Common myeloid progenitor, CD34-positive (primary cell): ENCODE data around the gene FOXP4.

Experiments used
- CTCF ChIA-PET: fragments of 350-600 bp; sonication (Branson Sonifier 250); formaldehyde crosslinking; loops from one replicate; lab custom pipeline; 2021; ENCODE audit warnings: antibody characterized with exemption; lab: Charles Lee
- POLR2A ChIA-PET: fragments of 350-600 bp; sonication (Branson Sonifier 250); formaldehyde crosslinking; loops from one replicate; lab custom pipeline; 2021; ENCODE audit warnings: antibody characterized with exemption; lab: Charles Lee
- DNase-seq, 3 donors: peaks; one replicate each; pipeline versions ENCODE4 v3.0.0 to v3.0.0-alpha.2; 2013
- H3K27ac ChIP-seq, 2 experiments: 1 replicate in 1 of 2; 2 replicates in 1 of 2; pipeline ENCODE4 v1.7.0; 2013; ENCODE audit warnings: inconsistent platforms in 2 of 2, low read length in 2 of 2, mild to moderate bottlenecking in 2 of 2, low read depth in 1 of 2, moderate library complexity in 1 of 2; ENCODE audit not compliant: severe bottlenecking in 2 of 2, insufficient read depth in 1 of 2, poor library complexity in 1 of 2
- H3K27me3 ChIP-seq, 5 experiments: replicated peaks in 2 of 5; 1 replicate in 3 of 5; 2 replicates in 2 of 5; pipeline versions ENCODE4 v1.6.1 to v1.7.0; 2013; ENCODE audit warnings: low read length in 4 of 5, mild to moderate bottlenecking in 2 of 5, moderate library complexity in 2 of 5, inconsistent platforms in 1 of 5; ENCODE audit not compliant: insufficient read depth in 5 of 5, control insufficient read depth in 4 of 5
- H3K36me3 ChIP-seq, 4 experiments: 1 replicate in 2 of 4; 2 replicates in 2 of 4; pipeline versions ENCODE4 v1.6.1 to v1.7.0; 2013; ENCODE audit warnings: low read length in 3 of 4, control low read depth in 1 of 4, mild to moderate bottlenecking in 1 of 4; ENCODE audit not compliant: control insufficient read depth in 4 of 4, insufficient read depth in 4 of 4
- H3K4me1 ChIP-seq, 4 experiments: 1 replicate in 3 of 4; 2 replicates in 1 of 4; pipeline versions ENCODE4 v1.6.1 to v1.7.1; 2013; ENCODE audit warnings: low read length in 3 of 4, mild to moderate bottlenecking in 3 of 4, control low read depth in 1 of 4, inconsistent platforms in 1 of 4, moderate library complexity in 1 of 4; ENCODE audit not compliant: control insufficient read depth in 4 of 4, insufficient read depth in 4 of 4; ENCODE audit errors: control extremely low read depth in 1 of 4
- H3K4me3 ChIP-seq, 7 experiments: 1 replicate in 4 of 7; 2 replicates in 3 of 7; pipeline versions ENCODE4 v1.5.1 to v1.7.0; 2013; ENCODE audit warnings: mild to moderate bottlenecking in 7 of 7, low read length in 6 of 7, moderate library complexity in 6 of 7, inconsistent platforms in 2 of 7, low read depth in 2 of 7, control low read depth in 1 of 7; ENCODE audit not compliant: insufficient read depth in 4 of 7, control insufficient read depth in 1 of 7; ENCODE audit errors: extremely low read depth in 1 of 7
- H3K9me3 ChIP-seq, 5 experiments: 1 replicate in 4 of 5; 2 replicates in 1 of 5; pipeline versions ENCODE4 v1.6.1 to v1.7.1; 2013; ENCODE audit warnings: low read length in 4 of 5, mild to moderate bottlenecking in 2 of 5, inconsistent platforms in 1 of 5, low read depth in 1 of 5, moderate library complexity in 1 of 5; ENCODE audit not compliant: control insufficient read depth in 4 of 5, insufficient read depth in 2 of 5; ENCODE audit errors: control extremely low read depth in 1 of 5
- WGBS: methylation state at CpG from one replicate; pipeline ENCODE4 v1.1.5; 2013; ENCODE audit not compliant: insufficient coverage; 5-methylcytosine and 5-hydroxymethylcytosine counted together

Gene FOXP4

DNA sequence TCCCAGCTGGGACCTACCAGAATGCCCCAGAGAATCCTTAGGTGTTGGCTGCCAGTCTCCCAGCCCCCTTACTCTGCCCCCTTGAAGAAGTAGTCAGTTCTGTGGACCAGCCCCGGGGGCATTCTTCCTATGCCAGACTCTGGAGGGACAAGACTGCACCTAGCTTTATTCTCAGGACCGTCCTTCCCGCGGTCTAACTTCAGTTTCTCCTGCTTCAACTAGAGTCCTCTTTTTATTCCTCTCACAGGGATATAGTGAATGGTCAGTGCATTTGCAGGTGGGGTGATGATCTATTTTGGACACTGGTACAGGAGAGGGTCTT is 56.2 kb downstream of the FOXP4 start:
- 27% methylated on average over 1 of the region's 4 CpGs for WGBS

DNA sequence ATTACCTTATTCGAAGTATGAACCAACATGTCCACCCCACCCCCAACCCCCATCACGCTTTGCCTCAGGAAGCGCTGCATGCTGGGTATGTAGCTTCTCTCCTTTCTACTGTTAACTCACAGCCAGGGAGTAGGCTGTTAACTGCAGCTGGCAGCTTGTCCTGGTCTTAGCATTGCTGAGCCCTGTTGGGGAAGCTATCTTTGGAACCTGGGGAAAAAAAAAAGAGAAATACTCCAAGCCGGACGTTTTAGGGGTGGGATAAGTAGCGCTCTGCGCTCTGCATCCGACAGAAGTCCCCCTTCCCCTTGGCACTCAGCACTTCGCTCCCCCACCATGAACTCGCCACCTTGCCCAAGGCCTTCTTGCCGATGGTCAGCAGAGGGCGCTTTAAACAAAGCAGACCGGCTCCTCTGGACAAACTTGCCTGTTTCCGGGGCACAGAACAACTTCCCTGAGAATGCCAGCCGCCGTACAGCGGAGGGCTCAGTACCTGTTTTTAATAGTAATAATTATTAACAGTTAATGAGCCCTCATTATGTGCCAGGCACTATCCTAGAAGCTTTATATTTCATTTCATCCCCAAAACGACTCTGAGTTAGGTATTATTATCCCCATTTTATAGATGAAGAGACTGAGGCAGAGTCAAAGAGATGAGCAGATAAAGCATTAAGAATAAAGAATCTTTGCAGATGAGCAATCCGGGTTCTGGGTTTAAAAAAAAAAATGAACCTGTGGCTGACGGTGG is 56.9 kb downstream of the FOXP4 start:
- H3K27ac ChIP-seq = no peak overlapping the region
- ChIA-PET POLR2A (interaction anchor here (0.8 kb wide), 1 partner anchor 81 kb away, joined by 4 read pairs; no protein-coding TSS in a partner anchor), CTCF (interaction anchor here (0.7 to 6.6 kb wide), 27 partner anchors 8 to 234 kb away, joined by 3 to 84 read pairs (median 6); no protein-coding TSS in a partner anchor)
- H3K4me1 ChIP-seq = peaks cover 0 to 7% (median 5%) of the 10 kb centered on the region in 4 experiments
- H3K9me3 ChIP-seq = no peaks in the 10 kb centered on the region
- peak; percentile 89 to 92 (median 92) for DNase-seq
- no peaks in the 10 kb centered on the region for H3K36me3 ChIP-seq
- H3K27me3 ChIP-seq = no peaks in the 10 kb centered on the region
- peak overlapping the region in 5 of 7 experiments; percentile 2 to 54 (median 35) for H3K4me3 ChIP-seq
- WGBS = 26% methylated on average over 6 of the region's 20 CpGs

More for the DNA sequence above, 56.2 kb downstream of the FOXP4 start:
- POLR2A ChIA-PET = interaction anchor here (0.8 kb wide), 1 partner anchor 82 kb away, joined by 4 read pairs; no protein-coding TSS in a partner anchor
- CTCF ChIA-PET = interaction anchor here (0.7 to 6.6 kb wide), 26 partner anchors 8 to 233 kb away, joined by 3 to 84 read pairs (median 6); no protein-coding TSS in a partner anchor
- H3K4me1 ChIP-seq = peaks cover 0 to 7% (median 5%) of the 10 kb centered on the region in 4 experiments
- H3K9me3 ChIP-seq = no peaks in the 10 kb centered on the region
- no peak overlapping the region for H3K4me3 ChIP-seq
- H3K27me3 ChIP-seq = no peaks in the 10 kb centered on the region
- no peaks in the 10 kb centered on the region for H3K36me3 ChIP-seq
- no peak for DNase-seq
- H3K27ac ChIP-seq = no peak overlapping the region

GRCh38 chr6:41604006-41604405 is 57.8 kb downstream of the FOXP4 start:
- Histone ChIP-seq H3K4me3 (no peak overlapping the region), H3K27ac (no peak overlapping the region), H3K4me1 (peaks cover 0 to 7% (median 5%) of the 10 kb centered on the region in 4 experiments), H3K36me3 (no peaks in the 10 kb centered on the region), H3K9me3 (no peaks in the 10 kb centered on the region), H3K27me3 (no peaks in the 10 kb centered on the region)
- 100% methylated on average over 3 of the region's 5 CpGs for WGBS
- ChIA-PET CTCF (interaction anchor here (1.3 to 6.6 kb wide), 5 partner anchors 10 to 82 kb away, joined by 3 to 84 read pairs (median 19); no protein-coding TSS in a partner anchor), POLR2A (no interaction called here)
- DNase-seq = no peak

DNA sequence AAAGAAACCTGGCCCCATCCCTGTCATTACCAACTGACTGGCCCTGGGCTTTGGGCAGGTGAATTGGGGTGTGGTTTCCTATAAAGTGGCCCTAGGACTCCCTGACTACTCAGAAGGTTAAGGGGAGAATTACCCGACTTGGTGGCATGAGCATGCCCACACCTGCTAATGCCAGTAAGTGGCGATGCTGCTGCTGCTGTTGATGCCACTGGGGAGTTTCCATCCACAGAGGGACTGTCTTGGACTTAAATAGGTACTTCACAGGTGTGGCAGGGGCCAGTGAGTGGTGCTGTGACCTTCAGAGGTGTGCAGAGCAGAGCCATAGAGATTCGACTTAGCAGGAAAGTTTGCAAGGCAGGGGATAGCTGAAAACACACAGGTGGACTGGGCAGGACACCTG is 59.5 kb downstream of the FOXP4 start:
- CTCF ChIA-PET = interaction anchor here (1.0 to 6.6 kb wide), 12 partner anchors 9 to 238 kb away, joined by 3 to 43 read pairs (median 4); no protein-coding TSS in a partner anchor
- Histone ChIP-seq H3K9me3 (no peaks in the 10 kb centered on the region), H3K4me3 (no peak overlapping the region), H3K27ac (no peak overlapping the region), H3K36me3 (no peaks in the 10 kb centered on the region), H3K4me1 (peaks cover 0 to 7% (median 5%) of the 10 kb centered on the region in 4 experiments), H3K27me3 (no peaks in the 10 kb centered on the region)
- no peak for DNase-seq
- WGBS = 93% methylated on average over 3 of the region's 3 CpGs
- POLR2A ChIA-PET = no interaction called here

GRCh38 chr6:41607036-41607435 is 60.9 kb downstream of the FOXP4 start:
- ChIA-PET POLR2A (no interaction called here), CTCF (interaction anchor here (1.8 to 6.6 kb wide), 3 partner anchors 73 to 239 kb away, joined by 6 to 43 read pairs (median 10); no protein-coding TSS in a partner anchor)
- no peak overlapping the region for H3K27ac ChIP-seq
- WGBS = 100% methylated on average over 1 of the region's 5 CpGs
- H3K36me3 ChIP-seq = no peaks in the 10 kb centered on the region
- no peak overlapping the region for H3K4me3 ChIP-seq
- H3K4me1 ChIP-seq = peaks cover 0 to 7% (median 5%) of the 10 kb centered on the region in 4 experiments
- H3K9me3 ChIP-seq = no peaks in the 10 kb centered on the region
- DNase-seq = no peak
- no peaks in the 10 kb centered on the region for H3K27me3 ChIP-seq

GRCh38 chr6:41607736-41608135 is 61.6 kb downstream of the FOXP4 start:
- H3K4me3 ChIP-seq = no peak overlapping the region
- peaks cover 0 to 3% (median 3%) of the 10 kb centered on the region in 4 experiments for H3K4me1 ChIP-seq
- no peaks in the 10 kb centered on the region for H3K27me3 ChIP-seq
- 100% methylated on average over 5 of the region's 9 CpGs for WGBS
- POLR2A ChIA-PET = no interaction called here
- H3K36me3 ChIP-seq = no peaks in the 10 kb centered on the region
- no peak for DNase-seq
- peaks cover 0 to 2% (median 0%) of the 10 kb centered on the region in 5 experiments for H3K9me3 ChIP-seq
- no peak overlapping the region for H3K27ac ChIP-seq
- CTCF ChIA-PET = interaction anchor here (1.8 to 6.6 kb wide), 2 partner anchors 72 to 76 kb away, joined by 10 to 43 read pairs; no protein-coding TSS in a partner anchor
